Astrocyte (in vitro differentiated cells and primary cell): ENCODE results near the gene CACNA1B. TPM values are rescaled to one million over a fixed set of nuclear protein-coding genes. Genes with fewer than 3 reads are reported as not detected.

ENCODE experiments used
- DNase-seq: peaks from one replicate; pipeline ENCODE4 v3.0.0-alpha.2; 2010; ENCODE audit warnings: low read depth
- FAIRE-seq: peaks from 2 replicates; lab custom pipeline; 2011; peaks lifted over from hg19 to GRCh38; lab: Jason Lieb, UNC
- H2AFZ ChIP-seq: 2 replicates; pipeline ENCODE4 v1.6.0; 2012; ENCODE audit warnings: low read depth, low read length, inconsistent platforms
- H3K27ac ChIP-seq: 2 replicates; pipeline ENCODE4 v1.5.1; 2011; ENCODE audit warnings: low read depth, low read length, inconsistent platforms
- H3K27me3 ChIP-seq: 2 replicates; pipeline ENCODE4 v1.6.0; 2011; ENCODE audit warnings: low read length, inconsistent platforms; ENCODE audit not compliant: insufficient read depth
- H3K36me3 ChIP-seq: 2 replicates; pipeline ENCODE4 v1.5.1; 2011; ENCODE audit warnings: low read length, inconsistent platforms; ENCODE audit not compliant: insufficient read depth
- H3K4me1 ChIP-seq: 2 replicates; pipeline ENCODE4 v1.5.1; 2011; ENCODE audit warnings: low read length, inconsistent platforms; ENCODE audit not compliant: insufficient read depth
- H3K4me2 ChIP-seq: 2 replicates; pipeline ENCODE4 v1.6.0; 2012; ENCODE audit warnings: low read length, inconsistent platforms
- H3K4me3 ChIP-seq: 2 replicates; pipeline ENCODE4 v1.5.1; 2011; ENCODE audit warnings: low read depth, mild to moderate bottlenecking, low read length, inconsistent platforms; ENCODE audit not compliant: insufficient read depth
- H3K79me2 ChIP-seq: 2 replicates; pipeline ENCODE4 v1.6.0; 2012; ENCODE audit warnings: mild to moderate bottlenecking, low read length, inconsistent platforms; ENCODE audit not compliant: insufficient read depth
- H3K9ac ChIP-seq: 2 replicates; pipeline ENCODE4 v1.6.0; 2012; ENCODE audit warnings: mild to moderate bottlenecking, low read length, inconsistent platforms
- H3K9me3 ChIP-seq: 2 replicates; pipeline ENCODE4 v1.5.1; 2012; ENCODE audit warnings: low read depth, mild to moderate bottlenecking, low read length, inconsistent platforms; ENCODE audit not compliant: insufficient read depth
- H4K20me1 ChIP-seq: 2 replicates; pipeline ENCODE4 v1.6.0; 2012; ENCODE audit warnings: low read length, inconsistent platforms; ENCODE audit not compliant: insufficient read depth
- H3K27ac Mint-ChIP-seq: one replicate; pipeline ENCODE4 v1.8.0; 2021; ENCODE audit warnings: mild to moderate bottlenecking, mixed read lengths; ENCODE audit not compliant: unreplicated experiment
- H3K27me3 Mint-ChIP-seq: one replicate; pipeline ENCODE4 v1.8.0; 2021; ENCODE audit warnings: low read depth, mixed read lengths; ENCODE audit not compliant: unreplicated experiment
- H3K36me3 Mint-ChIP-seq: one replicate; pipeline ENCODE4 v1.8.0; 2021; ENCODE audit warnings: low read depth, mixed read lengths; ENCODE audit not compliant: unreplicated experiment
- H3K4me1 Mint-ChIP-seq: one replicate; pipeline ENCODE4 v1.8.0; 2021; ENCODE audit warnings: low read depth, mixed read lengths; ENCODE audit not compliant: unreplicated experiment
- H3K4me3 Mint-ChIP-seq: one replicate; pipeline ENCODE4 v1.8.0; 2021; ENCODE audit warnings: mild to moderate bottlenecking, moderate library complexity, mixed read lengths; ENCODE audit not compliant: unreplicated experiment
- H3K9me3 Mint-ChIP-seq: one replicate; pipeline ENCODE4 v1.8.0; 2021; ENCODE audit warnings: mild to moderate bottlenecking, mixed read lengths; ENCODE audit not compliant: unreplicated experiment
- EZH2 ChIP-seq: IDR thresholded peaks from 2 replicates; pipeline ENCODE4 v1.6.1; 2012; ENCODE audit warnings: mild to moderate bottlenecking, low read length, inconsistent platforms; ENCODE audit not compliant: insufficient read depth
- total RNA-seq: library from RNA; stranded (reverse); gene quantifications from 2 replicates; pipeline ENCODE4 v1.2.1, GENCODE V29; 2021
- TF ChIP-seq, protein P1 (sequence below): IDR thresholded peaks from 2 replicates; pipeline ENCODE4 v1.5.1; 2011; ENCODE audit warnings: low read depth, mild to moderate bottlenecking, inconsistent platforms, low read length, moderate library complexity; ENCODE audit not compliant: insufficient read depth

Gene CACNA1B
- total RNA-seq, 1 donor from 2014 or later, result 3.1 TPM

DNA sequence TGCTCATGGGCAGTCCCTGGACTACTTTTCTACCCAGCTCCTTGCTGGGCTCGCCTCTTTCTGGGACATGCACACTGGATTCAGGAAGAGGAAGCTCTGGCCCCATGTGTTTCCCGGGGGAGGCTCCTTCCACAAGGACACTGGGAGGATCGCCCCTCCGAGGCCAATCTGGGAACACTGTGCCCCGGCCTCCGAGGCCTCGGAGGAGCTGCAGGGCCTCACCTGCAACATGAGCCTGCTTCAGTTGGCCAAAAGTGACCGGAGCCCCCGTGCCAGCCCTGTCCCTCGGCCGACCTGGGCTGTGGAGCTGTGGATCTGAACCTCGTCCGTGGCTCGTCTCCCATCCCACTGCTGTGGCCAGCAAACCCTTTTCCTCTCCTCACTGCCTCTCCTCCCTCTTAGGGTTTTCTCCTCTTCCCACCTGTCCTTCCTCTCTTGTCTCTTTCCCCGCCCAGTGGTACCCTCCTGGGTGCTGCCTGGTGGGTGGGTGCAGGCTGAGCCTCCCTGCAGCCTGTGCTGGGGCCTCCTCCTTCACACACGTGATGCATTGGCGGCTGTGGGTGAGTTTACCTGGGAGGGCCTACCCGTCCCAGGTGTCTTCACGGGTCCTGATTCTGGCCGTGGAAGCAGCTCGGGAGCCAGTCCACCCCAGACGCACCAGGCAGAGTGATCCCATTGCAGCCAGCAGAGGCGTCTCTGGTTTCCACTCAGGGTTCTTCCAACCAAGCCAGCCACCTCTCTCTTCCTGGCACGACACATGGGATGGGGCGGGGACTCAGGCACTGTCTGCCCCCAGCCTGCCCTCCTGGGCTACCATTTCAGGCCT lies 241.8 kb downstream of the CACNA1B start:
- Histone ChIP-seq H3K4me2 (no peak overlapping the region), H4K20me1 (no peaks in the 10 kb centered on the region), H3K27ac (no peak overlapping the region), H3K4me1 (no peaks in the 10 kb centered on the region), H3K9ac (no peak overlapping the region), H3K9me3 (peaks cover 11% of the 10 kb centered on the region), H3K27me3 (no peaks in the 10 kb centered on the region), H3K4me3 (no peak overlapping the region), H3K79me2 (no peaks in the 10 kb centered on the region), H3K36me3 (no peaks in the 10 kb centered on the region), H2AFZ (no peak overlapping the region)
- FAIRE-seq (no peak), DNase-seq (no peak)
- H3K36me3 Mint-ChIP-seq, result peaks cover 2% of the 10 kb centered on the region
- peaks cover 5% of the 10 kb centered on the region for H3K9me3 Mint-ChIP-seq
- H3K4me3 Mint-ChIP-seq, result no peak overlapping the region
- H3K27ac Mint-ChIP-seq, result no peak overlapping the region
- H3K4me1 Mint-ChIP-seq, result no peaks in the 10 kb centered on the region
- TF ChIP-seq EZH2, result no peak
- TF ChIP-seq, protein P1, sequence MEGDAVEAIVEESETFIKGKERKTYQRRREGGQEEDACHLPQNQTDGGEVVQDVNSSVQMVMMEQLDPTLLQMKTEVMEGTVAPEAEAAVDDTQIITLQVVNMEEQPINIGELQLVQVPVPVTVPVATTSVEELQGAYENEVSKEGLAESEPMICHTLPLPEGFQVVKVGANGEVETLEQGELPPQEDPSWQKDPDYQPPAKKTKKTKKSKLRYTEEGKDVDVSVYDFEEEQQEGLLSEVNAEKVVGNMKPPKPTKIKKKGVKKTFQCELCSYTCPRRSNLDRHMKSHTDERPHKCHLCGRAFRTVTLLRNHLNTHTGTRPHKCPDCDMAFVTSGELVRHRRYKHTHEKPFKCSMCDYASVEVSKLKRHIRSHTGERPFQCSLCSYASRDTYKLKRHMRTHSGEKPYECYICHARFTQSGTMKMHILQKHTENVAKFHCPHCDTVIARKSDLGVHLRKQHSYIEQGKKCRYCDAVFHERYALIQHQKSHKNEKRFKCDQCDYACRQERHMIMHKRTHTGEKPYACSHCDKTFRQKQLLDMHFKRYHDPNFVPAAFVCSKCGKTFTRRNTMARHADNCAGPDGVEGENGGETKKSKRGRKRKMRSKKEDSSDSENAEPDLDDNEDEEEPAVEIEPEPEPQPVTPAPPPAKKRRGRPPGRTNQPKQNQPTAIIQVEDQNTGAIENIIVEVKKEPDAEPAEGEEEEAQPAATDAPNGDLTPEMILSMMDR, result no peak
- H3K27me3 Mint-ChIP-seq, result peaks cover 15% of the 10 kb centered on the region

GRCh38 chr9:138120072-138120471 lies 242.5 kb downstream of the CACNA1B start:
- DNase-seq (no peak), FAIRE-seq (no peak)
- Mint-ChIP-seq H3K4me3 (no peak overlapping the region), H3K9me3 (peaks cover 9% of the 10 kb centered on the region), H3K36me3 (peaks cover 2% of the 10 kb centered on the region), H3K4me1 (no peaks in the 10 kb centered on the region), H3K27ac (no peak overlapping the region), H3K27me3 (peaks cover 11% of the 10 kb centered on the region)
- Histone ChIP-seq H3K4me3 (no peak overlapping the region), H3K4me1 (no peaks in the 10 kb centered on the region), H4K20me1 (no peaks in the 10 kb centered on the region), H3K9ac (no peak overlapping the region), H3K27ac (no peak overlapping the region), H2AFZ (no peak overlapping the region), H3K36me3 (no peaks in the 10 kb centered on the region), H3K79me2 (no peaks in the 10 kb centered on the region), H3K27me3 (no peaks in the 10 kb centered on the region), H3K4me2 (no peak overlapping the region), H3K9me3 (peaks cover 11% of the 10 kb centered on the region)
- TF ChIP-seq EZH2, result no peak
- TF ChIP-seq, protein P1, result no peak
